H1 (cell line): ENCODE measurements around the gene SPACDR. TPM values are rescaled to one million over a fixed set of nuclear protein-coding genes. Genes with fewer than 3 reads are reported as not detected.
A peak's percentile ranks its signal among the peaks of the same experiment; 100 is the strongest.

Source experiments
- CTCF ChIA-PET: fragments of 300-600 bp; sonication (Branson Sonifier 250); formaldehyde crosslinking; loops from one replicate; lab custom pipeline; 2021; ENCODE audit not compliant: partially characterized antibody; lab: Charles Lee
- POLR2A ChIA-PET: fragments of 300-600 bp; sonication (Branson Sonifier 250); formaldehyde crosslinking; loops from one replicate; lab custom pipeline; 2021; ENCODE audit warnings: inconsistent platforms; ENCODE audit not compliant: partially characterized antibody; lab: Charles Lee
- DNase-seq, 2 experiments: peaks; one replicate each; pipeline versions ENCODE4 v3.0.0 to v3.0.0-alpha.2; 2010 to 2022; ENCODE audit warnings: low spot score in 2 of 2, low read depth in 1 of 2, mixed read lengths in 1 of 2
- FAIRE-seq: peaks from 2 replicates; lab custom pipeline; 2011; peaks lifted over from hg19 to GRCh38; lab: Jason Lieb, UNC
- H2AFZ ChIP-seq: 2 replicates; pipeline ENCODE4 v1.8.1; 2012; ENCODE audit warnings: low read length, inconsistent platforms
- H2AK5ac ChIP-seq: 2 replicates; pipeline ENCODE4 v1.6.1; 2013; ENCODE audit warnings: low read depth, low read length
- H2BK120ac ChIP-seq: replicated peaks from 2 replicates; pipeline ENCODE3; 2013; ENCODE audit warnings: low read depth, low read length, inconsistent platforms
- H2BK12ac ChIP-seq: 2 replicates; pipeline ENCODE4 v1.6.1; 2013; ENCODE audit warnings: low read depth, low read length
- H2BK15ac ChIP-seq: 2 replicates; pipeline ENCODE4 v1.6.1; 2013; ENCODE audit warnings: low read length
- H2BK20ac ChIP-seq: 2 replicates; pipeline ENCODE4 v1.6.1; 2013; ENCODE audit warnings: low read length
- H2BK5ac ChIP-seq: 2 replicates; pipeline ENCODE4 v1.6.1; 2013; ENCODE audit warnings: low read depth, low read length
- H3K14ac ChIP-seq: 2 replicates; pipeline ENCODE4 v1.6.1; 2013; ENCODE audit warnings: inconsistent platforms; ENCODE audit not compliant: insufficient read length
- H3K18ac ChIP-seq: 2 replicates; pipeline ENCODE4 v1.6.1; 2013; ENCODE audit warnings: low read length; ENCODE audit errors: extremely low read depth
- H3K23ac ChIP-seq: 2 replicates; pipeline ENCODE4 v1.6.1; 2013; ENCODE audit warnings: inconsistent platforms; ENCODE audit not compliant: insufficient read length
- H3K23me2 ChIP-seq: 2 replicates; pipeline ENCODE4 v1.6.1; 2013; ENCODE audit warnings: low read depth, low read length
- H3K27ac ChIP-seq: 2 replicates; pipeline ENCODE4 v1.6.1; 2011; ENCODE audit warnings: low read depth, low read length, inconsistent platforms
- H3K27me3 ChIP-seq, 4 experiments: replicated peaks in 1 of 4; 1 replicate in 1 of 4; 2 replicates in 3 of 4; pipeline versions ENCODE4 v1.6.1 to v1.8.1; 2011 to 2013; ENCODE audit warnings: low read length in 3 of 4, mild to moderate bottlenecking in 3 of 4, inconsistent platforms in 2 of 4, mixed read lengths in 2 of 4, moderate library complexity in 1 of 4; ENCODE audit not compliant: control insufficient read depth in 3 of 4, insufficient read depth in 3 of 4; ENCODE audit errors: extremely low read depth in 1 of 4
- H3K36me3 ChIP-seq, 4 experiments: 2 replicates each; pipeline versions ENCODE4 v1.6.1 to v1.8.1; 2011 to 2013; ENCODE audit warnings: mild to moderate bottlenecking in 4 of 4, low read length in 3 of 4, moderate library complexity in 2 of 4, control low read depth in 1 of 4, inconsistent platforms in 1 of 4; ENCODE audit not compliant: insufficient read depth in 4 of 4, control insufficient read depth in 2 of 4
- H3K4ac ChIP-seq: replicated peaks from 2 replicates; pipeline ENCODE3; 2013; ENCODE audit warnings: low read length, low read depth, mixed read lengths, inconsistent platforms; ENCODE audit not compliant: insufficient read length
- H3K4me1 ChIP-seq, 4 experiments: replicated peaks in 1 of 4; 1 replicate in 1 of 4; 2 replicates in 3 of 4; pipeline versions ENCODE4 v1.6.1 to v1.8.1; 2011 to 2013; ENCODE audit warnings: low read length in 3 of 4, inconsistent platforms in 2 of 4, mixed read lengths in 1 of 4; ENCODE audit not compliant: insufficient read depth in 4 of 4, control insufficient read depth in 3 of 4
- H3K4me2 ChIP-seq, 2 experiments: 2 replicates each; pipeline versions ENCODE4 v1.6.1 to v1.8.1; 2011 to 2013; ENCODE audit warnings: low read depth in 2 of 2, low read length in 2 of 2, control low read depth in 1 of 2, inconsistent platforms in 1 of 2, mild to moderate bottlenecking in 1 of 2; ENCODE audit not compliant: insufficient read depth in 1 of 2
- H3K4me3 ChIP-seq, 4 experiments: fragments of 200-600, 300-600 bp in 1 of 4; sonication (generic), shearing (Covaris generic), sonication (Bioruptor Twin) in 1 of 4; 2 replicates each; pipeline versions ENCODE4 v1.5.1 to v1.8.1; 2011 to 2016; ENCODE audit warnings: low read length in 4 of 4, low read depth in 3 of 4, control low read depth in 2 of 4, inconsistent platforms in 2 of 4, mild to moderate bottlenecking in 2 of 4, mixed read lengths in 1 of 4, moderate library complexity in 1 of 4; ENCODE audit not compliant: insufficient read depth in 2 of 4; ENCODE audit errors: extremely low read depth in 1 of 4
- H3K56ac ChIP-seq: replicated peaks from 2 replicates; pipeline ENCODE3; 2013; ENCODE audit warnings: low read depth, mild to moderate bottlenecking, mixed read lengths, low read length, inconsistent platforms; ENCODE audit not compliant: insufficient read length
- H3K79me1 ChIP-seq: 2 replicates; pipeline ENCODE4 v1.6.1; 2013; ENCODE audit warnings: low read depth, low read length, control low read depth
- H3K79me2 ChIP-seq, 2 experiments: 2 replicates each; pipeline versions ENCODE4 v1.6.1 to v1.8.1; 2012 to 2013; ENCODE audit warnings: low read length in 2 of 2, mild to moderate bottlenecking in 2 of 2, inconsistent platforms in 1 of 2; ENCODE audit not compliant: insufficient read depth in 2 of 2, control insufficient read depth in 1 of 2
- H3K9ac ChIP-seq, 4 experiments: replicated peaks in 1 of 4; 1 replicate in 1 of 4; 2 replicates in 3 of 4; pipeline versions ENCODE4 v1.6.1 to v1.8.1; 2011 to 2013; ENCODE audit warnings: low read depth in 3 of 4, low read length in 3 of 4, control low read depth in 2 of 4, mild to moderate bottlenecking in 2 of 4, moderate library complexity in 2 of 4, inconsistent platforms in 1 of 4; ENCODE audit errors: extremely low read depth in 1 of 4
- H3K9me3 ChIP-seq, 2 experiments: 2 replicates each; pipeline versions ENCODE4 v1.6.1 to v1.8.1; 2012 to 2013; ENCODE audit warnings: mild to moderate bottlenecking in 2 of 2, moderate library complexity in 2 of 2, control low read depth in 1 of 2, inconsistent platforms in 1 of 2, low read depth in 1 of 2, low read length in 1 of 2, mixed read lengths in 1 of 2; ENCODE audit not compliant: insufficient read depth in 2 of 2
- H4K20me1 ChIP-seq, 2 experiments: replicated peaks in 1 of 2; 2 replicates each; pipeline versions ENCODE3 to v1.8.1; 2011 to 2013; ENCODE audit warnings: inconsistent platforms in 2 of 2, low read length in 2 of 2, mild to moderate bottlenecking in 1 of 2; ENCODE audit not compliant: insufficient read depth in 2 of 2, control insufficient read depth in 1 of 2
- H4K5ac ChIP-seq: 2 replicates; pipeline ENCODE4 v1.6.1; 2013; ENCODE audit warnings: low read length, low read depth, mixed read lengths, inconsistent platforms; ENCODE audit not compliant: insufficient read length
- H4K8ac ChIP-seq: 2 replicates; pipeline ENCODE4 v1.8.0; 2013; ENCODE audit warnings: mild to moderate bottlenecking, moderate library complexity, low read length, inconsistent platforms; ENCODE audit not compliant: insufficient read depth; ENCODE audit errors: extremely low read depth
- H4K91ac ChIP-seq: replicated peaks from 2 replicates; pipeline ENCODE3; 2013; ENCODE audit warnings: low read length, mixed read lengths, inconsistent platforms; ENCODE audit not compliant: insufficient read length
- BACH1 ChIP-seq: IDR thresholded peaks from 2 replicates; pipeline ENCODE4 v1.6.1; 2012; ENCODE audit warnings: low read length, improper control_type of control experiment
- CBX8 ChIP-seq: fragments of 300-800, 300-1000 bp; sonication (generic); IDR thresholded peaks from 2 replicates; pipeline ENCODE4 v1.7.1; 2016; ENCODE audit warnings: low read depth, low read length, borderline replicate concordance
- GTF2F1 ChIP-seq: IDR thresholded peaks from 2 replicates; pipeline ENCODE4 v1.6.1; 2012; ENCODE audit warnings: low read depth, low read length, improper control_type of control experiment, borderline replicate concordance
- JUN ChIP-seq: IDR thresholded peaks from 2 replicates; pipeline ENCODE4 v1.6.1; 2011; ENCODE audit warnings: low read depth, mild to moderate bottlenecking, improper control_type of control experiment, low read length
- JUND ChIP-seq: IDR thresholded peaks from 2 replicates; pipeline ENCODE4 v1.6.1; 2011; ENCODE audit warnings: mild to moderate bottlenecking, improper control_type of control experiment, low read length
- RXRA ChIP-seq: IDR thresholded peaks from 2 replicates; pipeline ENCODE4 v1.6.1; 2011; ENCODE audit warnings: low read depth, mild to moderate bottlenecking, low read length, moderate library complexity; ENCODE audit not compliant: insufficient read depth
- YY1 ChIP-seq: IDR thresholded peaks from 2 replicates; pipeline ENCODE4 v1.6.1; 2011; ENCODE audit warnings: low read depth, mild to moderate bottlenecking, low read length
- WGBS, 2 experiments: shearing (Covaris generic) in 1 of 2; methylation state at CpG; one replicate each; pipeline versions ENCODE4 v1.1.6 to v1.1.7; 2013 to 2015; ENCODE audit warnings: low lambda C conversion rate in 2 of 2, mixed read lengths in 2 of 2, inconsistent platforms in 1 of 2, low coverage in 1 of 2, missing lambda C conversion rate in 1 of 2; ENCODE audit not compliant: insufficient replicate concordance in 2 of 2, insufficient coverage in 1 of 2, insufficient read length in 1 of 2; ENCODE audit errors: extremely low coverage in 1 of 2, missing lambda C conversion rate in 1 of 2; 5-methylcytosine and 5-hydroxymethylcytosine counted together
- polyA plus RNA-seq, 7 experiments: library from polyadenylated mRNA; depleted of rRNA in 3 of 7; stranded (reverse) in 5 of 7; unstranded in 2 of 7; fragments of >200 nt in 5 of 7; fragments of 200-250 nt in 2 of 7; gene quantifications; 1 replicate in 5 of 7; 2 replicates in 1 of 7; 4 replicates in 1 of 7; pipeline versions ENCODE4 v1.2.1 to v1.2.3, GENCODE V29; 2011 to 2013; ENCODE audit warnings: missing spikeins in 2 of 7, mixed read lengths in 2 of 7
- total RNA-seq: library from RNA; stranded (reverse); fragmentation: NEBNext Ultra II Directional; extraction: Animal tissue kit (Norgen Biotek cat#: 25700); gene quantifications from 2 replicates; pipeline ENCODE4 v1.2.1, GENCODE V29; 2021

Gene SPACDR
- total and polyA plus RNA-seq, 2 of the 8 experiments (the other 6 are each of a cell fraction or from before 2014, with no cell fraction given), result 0.26 TPM; not detected in 1

GRCh38 chr7:100431286-100431735 lies 32.7 kb downstream of the SPACDR start:
- no peak for TF ChIP-seq RXRA
- TF ChIP-seq BACH1, result no peak
- no peak for TF ChIP-seq YY1
- no peak for TF ChIP-seq JUN
- TF ChIP-seq CBX8, result no peak
- no peak for TF ChIP-seq GTF2F1
- no peak for TF ChIP-seq JUND
- CTCF ChIA-PET, result interaction anchor here (1.3 kb wide), 1 partner anchor 203 kb away, joined by 3 read pairs; no protein-coding TSS in a partner anchor
- H3K27ac ChIP-seq, result no peak overlapping the region

More at GRCh38 chr7:100431286-100431735, 32.7 kb downstream of the SPACDR start:
- Histone ChIP-seq H3K18ac (no peak overlapping the region), H3K23ac (no peak overlapping the region), H4K91ac (no peak overlapping the region), H3K4ac (no peak overlapping the region), H3K14ac (no peak overlapping the region), H4K8ac (no peak overlapping the region), H3K4me3 (peak overlapping the region in 2 of 4 experiments; percentile 5 to 76; a peak in 3 of 8 replicates), H2AK5ac (no peak overlapping the region), H2BK12ac (no peak overlapping the region), H2BK20ac (no peak overlapping the region), H2BK5ac (0 out of 2 replicates have a peak overlapping the region, but pooled peaks have one; percentile 97), H3K4me2 (peak overlapping the region; percentile 84 to 88), H3K36me3 (peaks cover 2 to 44% (median 18%) of the 10 kb centered on the region in 4 experiments; a peak in 6 of 8 replicates), H2AFZ (no peak overlapping the region), H3K9me3 (peaks cover 0 to 6% of the 10 kb centered on the region in 2 experiments; a peak in 1 of 4 replicates), H3K79me2 (peaks cover 0 to 49% of the 10 kb centered on the region in 2 experiments; a peak in 3 of 4 replicates), H4K5ac (no peak overlapping the region), H3K23me2 (peaks cover 8% of the 10 kb centered on the region; the same call in 1 of the 2 replicates), H3K27me3 (peaks cover 0 to 6% (median 6%) of the 10 kb centered on the region in 4 experiments; a peak in 4 of 7 replicates), H3K9ac (0 out of 7 replicates have a peak overlapping the region, but pooled peaks of 1 of the 4 experiments have one; percentile 12), H4K20me1 (peaks cover 8% of the 10 kb centered on the region in 2 experiments), H3K56ac (no peak overlapping the region), H2BK120ac (no peak overlapping the region), H3K79me1 (peaks cover 2% of the 10 kb centered on the region), H2BK15ac (no peak overlapping the region), H3K4me1 (peaks cover 4 to 17% (median 10%) of the 10 kb centered on the region in 4 experiments)
- DNase-seq (no peak), FAIRE-seq (no peak)
- WGBS, 2 experiments, result 96% methylated on average over 19 of the region's 23 CpGs; no CpG with 5 or more reads in 1 of the 2 experiments
- POLR2A ChIA-PET, result interaction anchor here (1.0 to 4.0 kb wide), 5 partner anchors 10 to 330 kb away, joined by 3 to 81 read pairs (median 5); partner anchors contain the start of genes AP4M1 and MCM7
